Chondrocyte (in vitro differentiated cells): Measurements from ENCODE around the gene NR2F2. TPM values are rescaled to one million over a fixed set of nuclear protein-coding genes. Genes with fewer than 3 reads are reported as not detected.

Experiments used
- DNase-seq: peaks from one replicate; pipeline ENCODE4 v3.0.0; 2021; ENCODE audit warnings: mixed read lengths, low spot score
- H3K27ac Mint-ChIP-seq: one replicate; pipeline ENCODE4 v1.8.0; 2021; ENCODE audit warnings: mild to moderate bottlenecking, moderate library complexity, mixed read lengths; ENCODE audit not compliant: unreplicated experiment
- H3K27me3 Mint-ChIP-seq: 2 replicates; pipeline ENCODE4 v1.8.0; 2021; ENCODE audit warnings: low read depth, mixed read lengths
- H3K36me3 Mint-ChIP-seq: 2 replicates; pipeline ENCODE4 v1.8.0; 2021; ENCODE audit warnings: low read depth, mixed read lengths
- H3K4me1 Mint-ChIP-seq: 2 replicates; pipeline ENCODE4 v1.8.0; 2021; ENCODE audit warnings: low read depth, mild to moderate bottlenecking, mixed read lengths
- H3K4me3 Mint-ChIP-seq: one replicate; pipeline ENCODE4 v1.8.0; 2021; ENCODE audit warnings: mild to moderate bottlenecking, moderate library complexity, mixed read lengths; ENCODE audit not compliant: unreplicated experiment
- H3K9me3 Mint-ChIP-seq: 2 replicates; pipeline ENCODE4 v1.8.0; 2021; ENCODE audit warnings: low read depth, mixed read lengths
- CTCF ChIP-seq: fragments of 200-600 bp; sonication (generic); IDR thresholded peaks from 2 replicates; pipeline ENCODE4 v1.5.0; 2021; ENCODE audit warnings: antibody characterized with exemption, mild to moderate bottlenecking, moderate library complexity
- total RNA-seq: library from RNA; stranded (reverse); gene quantifications from 3 replicates; pipeline ENCODE4 v1.2.1, GENCODE V29; 2021

Gene NR2F2
- total RNA-seq, 1 donor from 2014 or later: 169 TPM

DNA sequence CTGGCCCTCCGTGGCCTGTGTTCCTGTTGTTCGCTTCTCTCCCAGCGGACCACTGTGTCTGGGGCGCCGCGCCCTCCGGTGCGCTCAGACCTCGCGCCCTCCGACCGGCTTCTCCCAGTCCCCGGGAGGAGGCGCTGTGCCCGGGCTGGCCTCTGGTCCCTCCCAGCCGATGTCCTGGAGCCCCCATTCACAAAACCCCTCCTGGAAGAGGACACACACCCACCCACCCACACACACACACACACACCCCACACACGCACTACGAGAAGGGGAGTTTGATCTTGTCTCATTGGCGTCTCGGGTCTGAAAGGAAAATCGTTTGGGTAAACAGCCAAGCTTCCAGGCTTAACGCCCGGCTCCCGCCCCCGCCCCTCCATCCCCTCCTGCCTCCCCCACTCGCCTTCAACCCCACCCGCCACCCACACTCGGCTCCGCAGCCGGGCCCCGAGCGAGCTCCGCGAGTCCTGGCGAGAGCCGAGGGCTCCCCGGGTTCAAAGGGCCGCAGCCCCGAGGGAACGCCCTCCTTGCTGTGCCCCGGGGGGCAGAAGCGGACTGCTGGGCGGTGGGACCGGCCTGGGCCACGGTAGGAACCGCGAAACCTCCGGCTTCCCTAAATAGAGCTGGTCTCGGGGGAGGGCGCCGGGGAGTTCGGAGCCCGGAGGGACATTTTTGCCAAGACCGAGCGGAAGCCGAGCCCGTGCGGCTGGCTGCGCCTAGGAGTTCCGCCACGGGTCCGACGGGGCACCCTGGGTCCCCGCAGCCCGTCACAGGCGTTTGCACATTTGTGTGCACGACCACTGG lies 23.6 kb downstream of the NR2F2 start:
- H3K9me3 Mint-ChIP-seq: no peaks in the 10 kb centered on the region
- no peak for DNase-seq
- H3K4me3 Mint-ChIP-seq: no peak overlapping the region
- no peaks in the 10 kb centered on the region for H3K27me3 Mint-ChIP-seq
- peaks cover 67% of the 10 kb centered on the region for H3K4me1 Mint-ChIP-seq
- peak overlapping the region; percentile 81 for H3K27ac Mint-ChIP-seq
- no peaks in the 10 kb centered on the region for H3K36me3 Mint-ChIP-seq
- peak; percentile 85 for TF ChIP-seq CTCF

DNA sequence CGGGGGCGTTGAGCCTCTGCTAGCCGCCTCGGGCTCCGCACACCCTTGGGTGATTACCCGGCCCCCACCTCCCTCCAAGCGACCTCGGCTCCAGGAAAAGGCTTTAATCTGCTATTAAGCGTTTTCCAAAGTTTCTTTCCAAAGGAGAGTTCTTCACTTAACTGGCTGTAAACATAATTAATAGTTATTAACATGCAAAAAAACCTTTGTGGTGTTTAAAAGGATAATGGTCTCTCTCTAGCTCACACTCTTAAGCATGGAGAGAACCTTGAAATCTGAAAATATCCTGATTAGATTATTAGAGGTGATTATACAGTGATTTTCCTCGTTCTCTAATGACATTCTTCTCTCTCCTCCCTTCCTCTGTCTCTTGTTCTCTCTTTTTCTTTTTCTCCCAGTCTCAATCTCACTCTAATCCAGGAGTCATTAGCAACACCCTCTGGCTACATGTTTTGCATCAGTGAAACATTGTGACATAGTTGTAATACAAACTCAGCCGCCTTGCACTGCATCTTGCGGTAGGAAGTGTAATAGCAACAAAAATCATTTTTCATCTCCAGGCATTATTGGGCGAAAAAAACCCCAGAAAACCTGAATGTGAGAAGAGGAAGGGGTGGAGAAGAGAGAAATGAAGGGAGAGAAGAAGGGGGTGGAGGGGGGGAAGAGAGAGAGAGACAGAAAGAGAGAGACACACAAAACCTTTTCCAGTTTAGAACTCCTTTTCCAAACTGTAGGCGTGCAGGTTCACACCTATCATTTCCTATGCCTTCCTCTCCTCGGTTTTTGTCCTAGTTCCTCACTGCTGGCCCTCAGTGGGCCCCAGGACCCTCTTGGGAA lies 24.4 kb downstream of the NR2F2 start:
- no peak for DNase-seq
- peak; percentile 65 for TF ChIP-seq CTCF
- no peak overlapping the region for H3K4me3 Mint-ChIP-seq

GRCh38 chr15:96355568-96356187 lies 25.2 kb downstream of the NR2F2 start:
- Mint-ChIP-seq H3K27me3 (peaks cover under 1% of the 10 kb centered on the region), H3K4me3 (no peak overlapping the region), H3K9me3 (no peaks in the 10 kb centered on the region), H3K36me3 (peaks cover under 1% of the 10 kb centered on the region), H3K4me1 (peaks cover 62% of the 10 kb centered on the region), H3K27ac (peak overlapping the region; percentile 97)
- TF ChIP-seq CTCF: no peak
- no peak for DNase-seq

More for the DNA sequence above, 24.4 kb downstream of the NR2F2 start:
- Mint-ChIP-seq H3K36me3 (no peaks in the 10 kb centered on the region), H3K4me1 (peaks cover 66% of the 10 kb centered on the region), H3K27ac (no peak overlapping the region), H3K27me3 (no peaks in the 10 kb centered on the region), H3K9me3 (no peaks in the 10 kb centered on the region)

- H3K27me3 Mint-ChIP-seq: peaks cover 3% of the 10 kb centered on the region
- DNase-seq: no peak
- H3K4me1 Mint-ChIP-seq: peaks cover 62% of the 10 kb centered on the region
- H3K4me3 Mint-ChIP-seq: peak overlapping the region; percentile 78
- TF ChIP-seq CTCF: peak; percentile 99
- H3K27ac Mint-ChIP-seq: peak overlapping the region; percentile 97
- H3K9me3 Mint-ChIP-seq: no peaks in the 10 kb centered on the region
- H3K36me3 Mint-ChIP-seq: peaks cover 4% of the 10 kb centered on the region
Observed at GRCh38 chr15:96356494-96357455, 26.3 kb downstream of the NR2F2 start.
